ENCODE data around the gene SRR.
"Not testable (repeated sequence)": the region's sequence is repeated elsewhere in the genome, so short reads cannot be mapped to it uniquely, and the experiment has no call there.

Gene SRR, protein sequence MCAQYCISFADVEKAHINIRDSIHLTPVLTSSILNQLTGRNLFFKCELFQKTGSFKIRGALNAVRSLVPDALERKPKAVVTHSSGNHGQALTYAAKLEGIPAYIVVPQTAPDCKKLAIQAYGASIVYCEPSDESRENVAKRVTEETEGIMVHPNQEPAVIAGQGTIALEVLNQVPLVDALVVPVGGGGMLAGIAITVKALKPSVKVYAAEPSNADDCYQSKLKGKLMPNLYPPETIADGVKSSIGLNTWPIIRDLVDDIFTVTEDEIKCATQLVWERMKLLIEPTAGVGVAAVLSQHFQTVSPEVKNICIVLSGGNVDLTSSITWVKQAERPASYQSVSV

DNA sequence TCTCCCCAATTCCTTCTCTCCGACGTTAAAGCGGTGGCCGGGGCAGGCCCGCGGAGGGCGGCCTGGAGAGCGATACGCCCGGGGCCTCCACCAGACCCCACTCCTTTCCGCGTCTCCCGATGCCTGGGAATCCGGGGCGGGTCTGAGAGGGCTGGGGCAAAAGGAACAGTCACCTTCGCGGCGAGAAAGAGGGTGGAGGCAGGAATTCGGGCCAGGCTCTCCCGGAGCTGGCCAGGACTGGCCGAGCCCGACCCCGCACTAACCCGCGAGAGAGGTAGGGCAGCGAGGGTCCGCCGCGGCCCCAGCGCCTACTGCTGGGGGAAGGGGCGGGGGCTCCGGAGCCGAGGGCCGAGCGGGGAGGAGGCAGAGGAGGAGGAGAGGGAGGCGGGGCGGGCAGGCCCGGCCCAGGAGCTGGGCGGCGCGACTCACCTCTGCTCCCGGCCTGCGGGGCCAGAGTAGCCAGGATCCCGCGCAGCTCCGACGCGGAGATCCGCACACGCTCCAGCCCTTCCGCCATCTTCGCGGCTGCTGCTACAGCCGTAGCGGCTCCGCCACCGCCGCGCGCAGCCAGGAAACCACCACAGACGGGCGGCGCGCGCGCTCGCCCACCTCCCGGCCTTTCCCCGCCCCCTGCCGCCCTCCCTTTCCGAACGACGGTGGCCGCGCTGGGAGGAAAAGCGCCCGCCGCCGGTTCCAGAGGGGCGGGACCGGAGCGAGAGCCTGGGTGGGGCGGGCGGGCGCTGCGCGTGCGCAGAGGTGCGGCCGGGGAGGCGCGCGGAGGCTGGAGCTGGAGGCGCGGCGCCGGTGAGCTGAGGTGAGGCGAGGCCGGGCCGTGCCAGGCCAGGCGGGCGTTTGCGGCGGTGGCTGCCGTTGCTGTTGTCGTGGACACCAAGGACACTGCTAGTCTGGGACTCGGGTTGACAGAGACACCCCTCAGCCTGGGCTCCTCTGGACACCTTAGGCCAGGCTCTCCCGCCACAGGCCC, at the start of gene SRR, which contains the start of gene SMG6:
TSS of gene SRR (plus strand) at position 747 of the 985 bp plus-strand sequence. CDS start 11,611 bp downstream, outside the sequence.
TSS of gene SMG6 (minus strand) at position 582 of the 985 bp plus-strand sequence. CDS start at position 517, 65 bp downstream.
- peak; percentile 90 for DNase-seq

DNA sequence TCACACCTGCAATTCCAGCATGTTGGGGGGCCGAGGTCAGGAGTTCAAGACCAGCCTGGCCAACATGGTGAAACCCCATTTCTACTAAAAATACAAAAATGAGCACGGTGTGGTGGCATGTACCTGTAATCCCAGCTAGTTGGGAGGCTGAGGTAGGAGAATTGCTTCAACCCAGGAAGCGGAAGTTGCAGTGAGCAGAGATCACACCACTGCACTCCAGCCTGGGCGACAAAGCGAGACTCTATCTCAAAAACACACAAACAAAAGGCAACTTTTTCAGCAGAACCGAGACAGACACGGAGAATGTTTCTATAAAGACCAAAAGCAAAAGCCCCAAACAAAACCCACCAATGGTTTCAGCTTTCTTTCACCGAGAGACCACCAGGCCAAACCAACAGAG, 44.9 kb upstream of the SRR start:
- not testable (repeated sequence) for DNase-seq

DNA sequence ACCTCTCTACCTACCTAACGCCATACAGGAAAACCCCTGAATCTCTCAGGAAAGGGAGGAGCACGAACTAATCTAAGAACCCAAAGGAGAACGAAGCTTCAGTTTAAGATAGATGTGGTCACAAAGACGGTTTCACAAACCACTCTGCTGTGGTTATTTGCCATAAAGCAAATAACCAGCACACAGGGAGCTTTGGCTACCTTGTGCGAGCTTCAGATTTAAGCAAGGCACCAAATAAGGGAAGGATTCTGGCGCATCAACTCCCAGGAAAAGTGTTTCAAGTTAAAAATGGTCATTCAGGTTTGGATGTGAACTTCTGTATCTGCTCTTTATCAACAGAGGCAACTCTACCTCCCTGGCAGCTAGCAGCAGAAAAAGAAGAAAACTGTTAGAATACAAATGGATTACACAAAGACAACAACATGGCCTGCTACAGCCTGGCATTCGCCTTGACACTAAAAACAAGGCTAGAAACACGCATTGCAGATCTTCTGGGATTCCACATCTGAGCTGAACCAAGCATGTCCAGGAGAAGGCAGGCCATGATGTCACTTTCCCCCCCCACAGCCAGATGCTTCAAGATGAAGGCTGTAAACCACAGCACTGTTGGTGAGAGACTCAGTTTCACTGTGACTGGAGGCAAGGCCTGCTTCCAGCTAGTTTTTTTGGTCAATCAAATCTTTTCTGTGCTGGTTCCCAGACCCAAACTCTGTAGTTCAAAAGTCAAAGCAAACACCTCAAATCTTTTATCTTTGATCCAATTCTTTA, 43.8 kb upstream of the SRR start:
- no peak for DNase-seq

DNA sequence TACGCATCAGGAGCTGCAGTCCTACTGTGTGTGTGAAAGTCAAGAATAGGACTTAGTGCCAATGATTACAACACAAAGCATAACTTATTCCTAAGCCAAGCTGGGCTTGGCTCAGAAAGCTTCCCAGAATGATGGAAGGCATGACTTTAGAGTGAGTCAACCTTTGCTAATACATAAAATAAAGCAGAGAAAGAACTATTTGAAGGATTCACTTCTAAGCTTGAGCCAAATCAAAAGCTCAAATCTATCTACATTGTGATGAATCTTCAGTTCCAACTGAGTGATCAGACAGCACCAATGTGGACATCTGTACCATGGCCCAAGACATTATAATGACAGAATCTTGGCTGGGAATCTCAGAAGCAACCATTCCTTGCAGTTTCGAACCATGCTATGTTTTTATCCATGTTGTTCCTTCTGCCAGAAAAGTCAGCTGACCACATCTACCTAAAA, 41.6 kb upstream of the SRR start:
- no peak for DNase-seq

DNA sequence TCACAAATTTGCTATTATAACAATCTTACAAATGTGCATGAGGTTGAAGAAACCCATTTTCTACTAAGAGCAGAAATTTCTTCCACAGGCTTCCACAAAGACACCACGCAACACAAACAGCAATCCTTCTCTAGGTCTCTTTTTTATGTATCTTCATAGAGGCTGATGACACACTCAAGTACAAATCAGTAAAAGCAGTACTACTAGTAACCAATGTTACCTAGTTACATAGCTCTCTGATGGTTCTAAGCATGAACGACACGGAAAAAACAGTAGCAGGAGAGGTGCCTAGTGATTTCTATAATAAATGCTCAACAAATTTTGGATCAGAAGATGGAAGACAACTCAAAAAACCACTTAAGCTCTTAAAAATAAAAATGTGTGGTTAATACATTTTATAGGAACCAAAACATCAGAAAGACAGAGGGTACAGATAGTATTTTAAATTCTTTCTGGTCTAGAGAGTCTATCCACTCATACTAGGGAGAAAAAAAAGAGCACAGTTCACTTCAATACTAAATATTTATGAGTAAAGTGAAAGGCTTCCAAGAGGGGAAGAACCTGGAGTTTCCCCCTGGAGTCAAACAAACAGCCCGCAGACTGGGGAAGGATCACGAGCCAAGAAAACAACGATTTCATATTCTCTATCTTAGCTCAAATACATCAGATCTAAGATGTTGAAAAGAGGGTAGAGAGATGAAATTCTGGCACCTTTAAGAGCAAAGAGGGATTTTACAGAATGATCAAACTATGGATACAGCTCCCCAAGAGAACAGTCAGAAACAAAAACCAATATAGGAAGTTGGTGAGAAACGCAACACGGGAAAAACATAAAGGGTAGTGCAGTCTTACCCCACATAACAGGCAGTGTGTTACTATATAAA, 40.3 kb upstream of the SRR start:
- DNase-seq = no peak

DNA sequence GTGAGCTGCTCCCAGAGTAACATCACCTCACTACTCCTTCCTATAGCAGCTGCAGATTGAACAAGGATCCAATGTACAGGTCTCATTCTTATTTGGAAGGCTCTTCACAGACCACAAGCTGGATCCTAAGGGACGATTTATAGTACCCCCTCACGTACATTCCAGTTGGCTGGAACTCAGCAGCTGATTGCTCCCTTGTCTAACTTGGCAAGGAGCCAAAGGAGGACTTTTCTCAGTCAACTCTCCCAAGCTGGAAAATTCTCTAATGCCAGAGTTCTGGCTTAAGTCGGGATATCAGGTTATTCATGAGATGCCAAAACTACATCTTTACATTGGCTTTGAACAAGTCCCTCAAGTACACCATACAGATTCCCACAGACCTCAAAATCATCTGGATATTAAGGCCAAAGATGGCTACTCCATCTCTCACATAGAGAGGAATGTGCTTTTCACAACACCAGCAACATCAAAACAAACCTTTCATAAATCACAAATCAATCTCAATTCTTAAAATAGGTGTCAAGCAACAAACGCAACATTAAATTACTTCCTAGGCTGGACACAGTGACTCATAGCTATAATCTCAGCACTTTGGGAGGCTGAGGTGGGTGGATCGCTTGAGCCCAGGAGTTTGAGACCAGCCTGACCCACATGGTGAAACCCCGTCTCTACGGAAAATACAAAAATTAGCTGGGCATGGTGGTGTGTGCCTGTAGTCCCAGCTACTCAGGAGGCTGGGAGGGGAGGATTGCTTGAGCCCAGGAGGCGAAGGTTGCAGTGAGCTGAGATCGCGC, 39.5 kb upstream of the SRR start:
- DNase-seq = no peak

DNA sequence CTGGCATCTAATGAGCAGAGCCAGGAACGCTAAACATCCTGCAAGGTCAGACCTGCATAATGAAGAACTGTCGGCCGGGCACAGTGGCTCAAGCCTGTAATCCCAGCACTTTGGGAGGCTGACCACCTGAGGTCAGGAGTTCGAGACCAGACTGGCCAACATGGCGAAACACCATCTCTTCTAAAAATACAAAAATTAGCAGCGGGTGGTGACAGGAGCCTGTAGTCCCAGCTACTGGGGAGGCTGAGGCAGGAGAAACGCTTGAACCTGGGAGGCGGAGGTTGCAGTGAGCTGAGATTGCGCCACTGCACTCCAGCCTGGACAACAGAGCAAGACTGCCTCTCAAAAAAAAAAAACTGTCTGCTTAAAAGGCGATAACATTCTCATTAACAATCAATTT, 38.6 kb upstream of the SRR start:
- not testable (repeated sequence) for DNase-seq

DNA sequence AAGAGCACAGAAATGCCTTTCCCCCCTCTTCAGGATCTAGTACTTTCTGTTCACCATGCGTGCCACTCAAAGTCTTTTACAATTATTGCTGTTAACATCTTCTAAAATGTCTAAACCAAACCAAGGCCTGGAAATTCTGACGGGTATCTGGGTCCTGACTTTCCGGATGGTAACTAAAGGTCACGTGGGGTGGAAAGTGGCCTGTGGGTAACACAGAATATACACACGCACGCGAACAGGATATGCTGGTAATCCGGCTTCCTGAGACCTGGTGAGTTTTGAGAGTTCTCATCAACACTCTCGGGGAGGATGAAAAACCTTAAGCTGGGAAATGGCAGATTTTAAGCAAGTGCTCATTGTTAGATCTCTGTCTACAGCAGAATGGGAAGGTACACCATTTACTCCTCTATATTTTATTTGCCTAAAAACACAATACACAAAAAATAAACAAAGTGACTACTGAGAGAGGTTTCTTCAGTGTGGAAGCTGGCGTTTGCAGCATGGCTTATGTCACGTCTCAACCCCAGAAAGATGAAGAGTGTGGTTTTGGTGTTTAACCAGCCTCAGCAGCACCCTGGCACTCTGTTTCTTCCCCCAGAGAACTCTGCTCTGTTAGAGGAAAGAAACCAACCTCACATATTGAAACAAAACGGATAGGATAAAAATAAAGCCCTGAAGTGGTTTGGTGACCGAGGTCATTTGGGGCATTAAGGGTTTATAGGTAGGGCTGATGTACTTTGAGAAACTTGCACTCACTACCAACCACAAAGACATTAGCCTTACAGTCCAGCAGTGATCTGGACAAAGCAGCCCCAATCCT, 37.5 kb upstream of the SRR start:
- no peak for DNase-seq

DNA sequence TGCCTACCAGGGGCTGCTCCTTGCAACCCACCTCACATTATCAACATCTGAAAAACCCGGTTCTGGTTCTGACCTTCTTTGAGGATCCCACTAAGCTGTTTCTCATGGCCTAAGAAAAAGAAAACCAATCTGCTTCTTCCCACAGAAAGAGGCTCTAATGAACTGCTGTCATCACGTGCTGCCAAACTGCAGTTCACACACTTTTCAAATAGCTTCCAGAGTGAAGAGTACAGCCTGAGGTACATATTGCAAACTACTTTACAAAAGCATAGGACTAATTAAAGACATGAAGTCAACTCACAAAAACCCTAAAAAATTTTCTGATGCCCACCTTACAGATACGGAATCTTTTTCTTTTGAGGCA, 36.9 kb upstream of the SRR start:
- DNase-seq = no peak

DNA sequence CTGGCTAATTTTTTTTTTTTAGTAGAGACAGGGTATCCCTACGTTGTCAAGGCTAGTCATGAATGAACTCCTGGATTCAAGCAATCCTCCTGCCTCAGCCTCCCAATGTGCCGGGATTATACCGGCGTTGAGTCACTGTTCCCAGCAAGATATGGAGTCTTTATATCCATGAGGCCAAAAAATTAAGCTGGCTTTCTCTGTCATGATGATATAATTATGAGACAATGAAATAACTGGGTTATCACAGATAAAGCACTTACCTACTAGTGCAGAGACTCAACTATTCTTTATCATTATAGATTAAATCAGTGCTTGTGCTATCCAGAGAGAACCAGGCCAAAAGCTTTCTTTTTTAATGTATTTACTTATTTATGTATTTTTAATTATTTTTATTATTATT, 36.4 kb upstream of the SRR start:
- no peak for DNase-seq

DNA sequence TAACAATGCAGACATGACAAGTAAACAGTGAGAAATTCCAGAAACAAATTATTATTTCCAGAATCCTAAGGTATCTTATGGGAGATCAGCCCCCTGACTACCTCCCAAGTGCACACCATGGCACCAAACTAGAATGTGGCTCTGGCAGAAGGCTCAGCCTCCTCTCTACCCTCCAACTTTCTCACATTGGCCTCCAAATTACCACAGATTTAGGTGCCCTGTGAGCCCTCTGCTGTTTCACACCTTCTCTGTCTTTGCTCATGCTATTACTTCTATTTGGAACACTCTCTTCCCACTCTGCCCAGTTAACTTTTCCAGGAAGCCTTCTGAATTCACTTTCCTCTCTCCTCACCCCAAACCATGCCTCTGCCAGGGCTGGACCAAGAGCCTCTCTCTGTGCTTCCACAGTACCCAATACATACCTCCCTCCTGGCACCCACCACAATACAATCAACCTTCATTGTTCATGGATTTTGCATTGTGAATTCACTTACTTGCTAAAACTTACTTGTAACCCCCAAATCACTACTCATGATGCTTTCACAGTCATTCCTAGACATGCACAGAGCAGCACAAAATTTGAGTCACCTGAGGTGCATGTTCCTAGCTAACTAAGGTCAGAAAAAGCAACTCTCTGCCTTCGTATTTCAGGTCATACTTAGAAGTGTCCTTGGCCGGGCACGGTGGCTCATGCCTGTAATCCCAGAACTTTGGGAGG, 31.6 kb upstream of the SRR start:
- no peak for DNase-seq

DNA sequence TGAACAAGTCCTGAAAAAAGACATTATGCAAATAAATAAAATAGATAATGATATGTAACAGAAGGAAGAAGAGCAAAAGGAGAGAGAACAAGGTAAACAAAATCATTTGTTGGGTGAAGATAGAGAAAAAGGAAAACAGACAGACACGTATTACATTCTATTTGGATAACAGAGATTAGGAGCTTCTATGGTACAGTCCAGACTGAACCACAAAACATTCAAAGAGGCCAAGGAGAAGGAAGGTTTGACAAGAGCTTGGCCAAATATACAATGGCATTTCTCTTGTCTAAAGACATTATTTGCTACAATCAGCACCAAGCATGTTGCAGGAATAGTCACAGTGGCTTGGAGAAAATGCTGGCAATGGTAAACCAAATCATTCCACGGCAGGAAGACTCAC, 29.3 kb upstream of the SRR start:
- no peak for DNase-seq

DNA sequence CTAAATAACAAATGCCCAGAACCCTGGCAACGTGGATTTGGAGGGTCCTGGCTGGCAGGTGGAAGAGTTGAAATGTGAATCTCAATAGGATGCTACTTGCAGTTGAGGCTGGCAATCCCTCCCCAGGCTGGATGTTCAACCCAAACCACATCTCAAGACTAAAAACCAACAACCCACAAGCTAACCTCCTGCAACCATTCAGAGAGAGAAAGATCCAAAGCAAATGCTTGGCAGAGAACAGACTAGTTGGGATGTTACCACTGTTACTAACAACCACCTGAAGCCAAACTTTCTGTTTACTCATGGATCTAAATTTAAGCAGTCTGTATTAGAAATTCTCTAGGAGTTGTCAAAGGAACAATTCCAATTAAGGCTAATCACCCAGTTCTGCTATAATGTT, 28.0 kb upstream of the SRR start:
- no peak for DNase-seq

DNA sequence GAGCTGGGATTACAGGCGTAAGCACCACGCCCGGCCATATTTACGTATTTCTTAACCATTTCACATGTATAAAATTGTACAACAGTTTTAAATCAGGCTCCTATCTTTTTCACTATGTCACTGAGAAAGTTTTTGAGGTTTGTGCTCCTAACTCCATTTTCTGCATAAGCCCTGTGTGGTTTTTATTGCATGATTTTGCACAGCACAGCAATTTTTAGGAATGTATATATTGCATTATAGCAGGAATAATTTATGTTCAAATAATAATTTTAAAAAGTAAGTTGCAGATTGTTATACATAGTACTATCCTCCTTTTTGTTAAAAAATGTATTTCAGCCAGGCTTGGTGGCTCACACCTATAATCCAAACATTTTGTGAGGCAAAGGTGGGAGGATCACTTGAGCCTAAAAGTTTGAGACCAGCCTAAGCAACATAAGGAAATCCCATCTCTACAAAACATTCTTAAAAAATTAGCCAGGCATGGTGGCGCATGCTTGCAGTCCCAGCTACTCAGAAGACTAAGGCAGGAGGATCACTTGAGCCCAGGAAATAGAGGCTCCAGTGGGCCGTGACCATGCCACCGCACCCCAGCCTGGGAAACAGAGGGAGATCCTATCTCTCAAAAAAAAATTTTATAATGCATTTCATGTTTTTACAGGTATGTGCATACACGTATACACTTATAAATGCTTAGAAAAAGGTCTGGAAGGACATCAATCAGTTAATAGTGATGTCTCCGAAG, 26.1 kb upstream of the SRR start:
- DNase-seq = no peak

DNA sequence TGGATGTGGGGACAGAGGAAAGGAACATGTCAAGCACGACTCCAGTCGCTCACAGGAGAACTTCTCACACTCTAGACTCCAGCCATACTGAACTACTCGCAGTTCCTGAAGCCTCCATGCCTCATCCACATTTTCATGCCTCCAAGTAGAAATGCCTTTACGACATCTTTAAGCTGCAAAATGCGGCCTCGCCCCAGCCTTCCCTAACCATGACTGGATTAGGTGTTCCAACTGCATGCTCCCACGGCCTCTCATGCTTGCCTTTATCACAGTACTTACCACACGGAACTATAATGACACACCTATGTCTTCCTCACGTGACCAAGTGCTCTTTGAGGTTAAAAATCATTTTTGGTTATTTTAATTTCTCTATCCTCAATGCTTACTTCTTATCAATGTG, 24.0 kb upstream of the SRR start:
- no peak for DNase-seq

DNA sequence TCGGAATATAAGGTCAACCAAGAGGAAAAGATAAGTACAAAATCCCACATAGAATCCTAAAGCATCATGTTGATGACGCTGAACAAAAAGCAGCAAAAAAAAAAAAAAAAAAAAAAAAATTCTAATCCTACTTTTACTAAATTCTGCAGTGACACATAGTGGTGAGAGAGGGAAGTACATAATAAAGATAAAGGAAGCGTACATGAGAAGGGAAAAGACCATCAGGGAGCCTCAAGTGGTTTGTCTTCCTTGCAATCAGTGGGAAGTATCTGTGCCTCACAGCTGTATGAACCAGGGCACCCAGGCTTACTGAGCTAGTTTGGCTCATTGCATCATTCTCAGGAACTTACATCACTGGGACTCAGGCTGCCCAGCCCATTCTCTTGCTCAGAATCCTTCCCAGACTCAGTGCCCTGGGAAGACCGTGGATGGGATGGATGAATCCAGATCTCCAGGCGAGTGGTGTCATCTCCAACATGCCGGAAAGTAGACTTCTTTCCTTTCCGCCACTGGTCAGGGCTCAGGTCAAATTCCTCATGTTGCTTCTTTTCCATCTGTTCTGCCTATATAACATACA, 21.4 kb upstream of the SRR start:
- peak; percentile 50 for DNase-seq

DNA sequence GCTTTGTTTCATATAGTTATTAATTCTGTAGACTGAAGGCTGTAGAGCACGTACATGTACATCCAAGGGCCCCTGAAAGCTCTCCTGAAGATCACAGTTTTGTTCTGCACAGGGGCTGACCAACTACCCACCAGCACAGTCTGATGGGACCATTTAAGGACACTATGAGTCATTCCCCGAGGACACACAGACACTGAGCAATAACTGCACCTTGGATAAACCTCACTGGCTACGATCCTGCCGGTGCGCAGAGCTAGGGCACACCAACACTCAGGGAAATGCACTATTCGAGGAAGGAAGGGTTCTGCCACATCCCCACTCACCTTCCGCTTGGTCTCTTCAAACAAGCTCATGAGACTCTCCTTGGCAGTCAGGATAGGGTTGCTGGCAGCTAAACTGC, 20.4 kb upstream of the SRR start:
- no peak for DNase-seq

DNA sequence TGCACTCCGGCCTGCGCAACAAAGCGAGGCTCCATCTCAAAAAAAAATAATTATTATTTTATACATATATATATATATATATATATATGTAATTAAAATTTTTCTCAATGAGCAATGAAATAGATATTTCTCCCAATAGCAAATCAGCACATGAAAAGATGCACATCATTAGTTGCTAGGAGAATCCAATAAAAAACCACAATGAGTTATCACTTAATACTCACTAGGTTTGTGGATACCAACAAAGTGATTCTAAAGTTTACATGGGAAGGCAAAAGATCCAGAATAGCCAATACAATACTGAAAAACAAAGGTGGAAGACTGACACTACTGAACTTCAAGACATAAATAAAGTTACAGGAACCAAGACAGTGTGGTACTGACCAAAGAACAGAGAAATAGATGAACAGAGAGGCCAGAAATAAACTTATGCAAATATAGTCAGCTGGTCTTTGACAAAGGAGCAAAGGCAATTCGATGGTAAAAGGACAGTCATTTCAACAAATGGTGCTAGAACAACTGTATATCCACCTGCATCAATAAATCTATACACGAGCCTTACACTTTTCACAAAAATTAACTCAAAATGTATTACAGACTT, 13.8 kb upstream of the SRR start:
- DNase-seq = no peak

Measured in NCI-H1436 (cell line).